ENCODE data around the gene MTERF2.

Gene MTERF2

DNA sequence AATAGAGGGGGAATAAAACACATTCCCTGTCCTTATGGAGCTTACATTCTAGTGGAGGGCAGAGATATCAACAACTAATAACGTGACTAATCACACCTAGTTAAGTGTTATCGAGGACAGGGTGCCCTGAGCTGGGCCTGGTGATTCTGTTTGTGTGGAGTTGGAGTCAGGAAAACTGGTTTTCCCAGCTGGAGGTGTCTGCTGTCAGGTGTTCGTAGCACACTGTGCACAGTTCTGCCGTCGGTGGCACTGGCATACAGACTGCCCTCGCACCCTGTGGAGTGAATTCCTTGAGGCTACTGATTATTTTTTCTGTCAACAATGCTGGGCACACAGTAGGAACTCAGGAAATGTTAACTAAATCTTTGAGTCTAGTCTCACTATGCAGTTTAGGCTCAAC, 900 bp upstream of the MTERF2 start:
- no peak overlapping the region for H3K4me3 ChIP-seq (ENCODE audit: low read depth, low read length)
- TF ChIP-seq, protein P1, sequence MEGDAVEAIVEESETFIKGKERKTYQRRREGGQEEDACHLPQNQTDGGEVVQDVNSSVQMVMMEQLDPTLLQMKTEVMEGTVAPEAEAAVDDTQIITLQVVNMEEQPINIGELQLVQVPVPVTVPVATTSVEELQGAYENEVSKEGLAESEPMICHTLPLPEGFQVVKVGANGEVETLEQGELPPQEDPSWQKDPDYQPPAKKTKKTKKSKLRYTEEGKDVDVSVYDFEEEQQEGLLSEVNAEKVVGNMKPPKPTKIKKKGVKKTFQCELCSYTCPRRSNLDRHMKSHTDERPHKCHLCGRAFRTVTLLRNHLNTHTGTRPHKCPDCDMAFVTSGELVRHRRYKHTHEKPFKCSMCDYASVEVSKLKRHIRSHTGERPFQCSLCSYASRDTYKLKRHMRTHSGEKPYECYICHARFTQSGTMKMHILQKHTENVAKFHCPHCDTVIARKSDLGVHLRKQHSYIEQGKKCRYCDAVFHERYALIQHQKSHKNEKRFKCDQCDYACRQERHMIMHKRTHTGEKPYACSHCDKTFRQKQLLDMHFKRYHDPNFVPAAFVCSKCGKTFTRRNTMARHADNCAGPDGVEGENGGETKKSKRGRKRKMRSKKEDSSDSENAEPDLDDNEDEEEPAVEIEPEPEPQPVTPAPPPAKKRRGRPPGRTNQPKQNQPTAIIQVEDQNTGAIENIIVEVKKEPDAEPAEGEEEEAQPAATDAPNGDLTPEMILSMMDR (IDR thresholded peaks at IDR 0.05; ENCODE audit: control insufficient read depth, extremely low read depth, insufficient read depth): no peak
- DNase-seq (ENCODE audit: low read depth): peak; percentile 15

DNA sequence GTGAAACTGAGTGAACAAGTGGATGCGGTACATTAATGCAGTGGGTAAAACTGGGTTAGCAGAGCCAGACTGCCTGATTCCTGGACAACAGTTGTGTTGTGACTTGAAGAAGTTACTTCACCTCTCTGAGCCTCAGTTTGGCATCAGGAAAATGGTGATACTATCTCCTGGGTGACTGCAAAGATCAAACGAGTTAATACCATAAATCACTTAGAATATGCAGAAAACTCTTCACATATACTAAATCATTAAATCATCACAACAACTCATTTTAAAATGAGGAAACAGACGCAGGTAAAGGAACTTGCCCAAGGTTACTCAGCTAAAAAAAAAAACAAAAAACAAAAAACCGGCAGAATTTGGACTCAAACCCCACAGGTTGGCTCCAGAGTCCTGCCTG, 811 bp downstream of the MTERF2 start:
- TF ChIP-seq, protein P1 (IDR thresholded peaks at IDR 0.05; ENCODE audit: control insufficient read depth, extremely low read depth, insufficient read depth): no peak
- no peak for DNase-seq (ENCODE audit: low read depth)
- H3K4me3 ChIP-seq (ENCODE audit: low read depth, low read length): peak overlapping the region; percentile 69

DNA sequence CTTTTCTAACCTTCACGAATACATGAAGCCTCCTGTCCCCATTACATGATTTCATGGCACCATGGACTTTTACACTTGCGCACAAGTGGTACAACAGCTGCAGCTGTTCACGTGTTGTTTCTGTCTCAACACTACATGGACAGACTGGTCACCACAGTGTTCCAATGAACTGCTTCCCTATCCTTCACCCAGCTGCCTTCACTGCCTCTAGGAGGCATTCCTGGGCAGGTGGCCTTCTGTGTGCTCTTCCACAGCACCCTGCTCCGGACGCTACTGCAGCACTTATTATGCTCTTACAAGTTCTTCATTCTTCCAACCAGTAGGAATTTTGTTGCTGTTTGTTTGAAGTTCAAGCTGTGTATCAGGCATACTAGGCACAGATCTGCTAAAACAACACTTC, 1.5 kb downstream of the MTERF2 start:
- no peak overlapping the region for H3K4me3 ChIP-seq (ENCODE audit: low read depth, low read length)
- TF ChIP-seq, protein P1 (IDR thresholded peaks at IDR 0.05; ENCODE audit: control insufficient read depth, extremely low read depth, insufficient read depth): 0 out of 2 replicates have a peak, but pooled peaks have one; percentile 13
- DNase-seq (ENCODE audit: low read depth): no peak

- TF ChIP-seq, protein P1 (IDR thresholded peaks at IDR 0.05; ENCODE audit: control insufficient read depth, extremely low read depth, insufficient read depth): no peak
- no peak overlapping the region for H3K4me3 ChIP-seq (ENCODE audit: low read depth, low read length)
- no peak for DNase-seq (ENCODE audit: low read depth)
Measured at GRCh38 chr12:106984588-106985137, 2.3 kb downstream of the MTERF2 start.

- TF ChIP-seq, protein P1 (IDR thresholded peaks at IDR 0.05; ENCODE audit: control insufficient read depth, extremely low read depth, insufficient read depth): no peak
- no peak for DNase-seq (ENCODE audit: low read depth)
- no peak overlapping the region for H3K4me3 ChIP-seq (ENCODE audit: low read depth, low read length)
Measured at GRCh38 chr12:106982229-106982628, 4.7 kb downstream of the MTERF2 start.

- DNase-seq (ENCODE audit: low read depth): no peak
- H3K4me3 ChIP-seq (ENCODE audit: low read depth, low read length): no peak overlapping the region
- TF ChIP-seq, protein P1 (IDR thresholded peaks at IDR 0.05; ENCODE audit: control insufficient read depth, extremely low read depth, insufficient read depth): no peak
Measured at GRCh38 chr12:106981788-106982187, 5.2 kb downstream of the MTERF2 start.

DNA sequence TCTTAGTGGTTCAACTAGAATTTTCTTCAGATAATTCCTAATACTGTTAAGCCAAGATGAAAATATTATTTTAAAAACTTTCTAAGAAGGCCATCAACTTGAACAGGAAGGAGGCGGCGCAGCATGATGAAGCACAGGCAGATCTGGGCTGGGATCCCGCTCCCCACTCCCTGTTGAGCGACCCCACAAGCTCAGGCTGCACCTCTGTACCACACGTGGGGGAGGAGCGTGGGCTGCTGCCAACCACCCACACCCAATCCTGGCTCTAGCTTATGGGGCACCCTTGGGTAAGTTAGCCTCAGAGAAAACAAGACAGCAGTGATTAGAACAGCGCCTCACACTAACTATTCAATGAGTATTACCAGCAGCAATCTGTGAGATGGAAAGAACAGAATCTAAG, 6.0 kb downstream of the MTERF2 start:
- DNase-seq (ENCODE audit: low read depth): no peak
- no peak overlapping the region for H3K4me3 ChIP-seq (ENCODE audit: low read depth, low read length)
- TF ChIP-seq, protein P1 (IDR thresholded peaks at IDR 0.05; ENCODE audit: control insufficient read depth, extremely low read depth, insufficient read depth): no peak
